ENCODE results near the gene TMBIM6.

Gene TMBIM6

DNA sequence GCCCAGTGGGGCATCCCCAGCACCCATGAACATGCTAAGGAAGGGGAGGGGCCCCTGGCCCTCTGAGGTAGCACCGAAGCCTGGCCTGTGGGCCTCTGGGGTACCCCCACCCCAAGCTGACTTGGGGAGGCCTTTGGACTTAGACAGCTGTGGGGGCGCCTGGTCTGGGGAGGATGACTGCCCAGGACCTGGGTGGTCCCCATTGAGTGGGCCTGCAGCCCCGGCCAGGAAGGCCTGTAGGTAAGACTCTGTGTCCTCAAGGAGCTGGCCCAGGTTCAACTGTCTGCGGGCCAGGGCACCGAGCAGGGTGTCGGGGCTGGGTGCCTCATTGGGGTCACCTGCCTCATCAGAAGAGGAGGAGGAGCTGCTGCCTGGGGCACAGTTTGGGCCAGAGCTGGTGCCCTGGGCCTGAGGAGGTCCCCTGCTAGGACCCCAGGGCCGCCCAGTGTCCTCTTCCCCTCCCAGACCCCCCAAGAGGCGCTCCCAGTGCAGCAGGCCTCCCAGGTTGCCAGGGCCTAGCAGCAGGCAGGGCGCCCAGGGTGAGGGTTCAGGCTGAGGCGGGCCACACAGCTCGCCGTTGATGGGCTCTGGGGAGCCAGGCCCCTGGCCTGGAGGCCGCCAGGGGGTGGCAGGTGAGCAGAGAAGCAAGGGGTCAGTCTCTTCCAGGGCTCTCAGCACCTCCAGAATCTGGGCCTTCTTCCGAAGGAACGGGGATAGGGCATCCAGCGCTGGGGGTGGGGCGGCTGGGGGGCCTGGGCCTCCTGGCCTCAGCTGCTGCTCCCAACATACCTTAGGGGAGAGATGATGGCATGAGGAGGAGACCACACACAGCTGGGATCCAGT, 55.5 kb downstream of the TMBIM6 start:
- DNase-seq (ENCODE audit: low read depth, low spot score), result no peak

GRCh38 chr12:49797449-49797776, 56.1 kb downstream of the TMBIM6 start:
- DNase-seq (ENCODE audit: low read depth, low spot score), result no peak

GRCh38 chr12:49798248-49798647, 56.9 kb downstream of the TMBIM6 start:
- DNase-seq (ENCODE audit: low read depth, low spot score), result no peak

DNA sequence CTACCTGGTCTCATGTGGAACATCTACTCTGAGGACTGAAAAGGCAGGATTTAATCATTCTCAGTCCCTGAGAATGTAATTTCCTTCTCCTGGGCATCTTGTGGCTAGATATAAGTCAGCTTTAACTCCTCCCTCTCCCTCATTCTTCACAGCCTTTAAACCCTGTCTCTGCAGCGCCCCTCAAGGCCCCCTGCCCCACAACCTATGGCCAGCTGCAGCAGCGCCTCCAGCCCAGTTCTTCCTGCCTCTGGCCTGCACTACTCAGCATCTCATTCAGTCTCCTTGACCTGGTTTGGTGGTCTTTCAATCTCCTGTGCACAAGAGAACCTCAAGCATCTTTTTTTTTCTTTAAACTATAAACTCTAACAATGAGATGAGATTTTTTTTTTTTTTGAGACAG, 57.6 kb downstream of the TMBIM6 start:
- DNase-seq (ENCODE audit: low read depth, low spot score), result no peak

GRCh38 chr12:49800421-49801140, 59.2 kb downstream of the TMBIM6 start:
- DNase-seq (ENCODE audit: low read depth, low spot score), result no peak

GRCh38 chr12:49801141-49802063, 60.0 kb downstream of the TMBIM6 start:
- no peak for DNase-seq (ENCODE audit: low read depth, low spot score)

DNA sequence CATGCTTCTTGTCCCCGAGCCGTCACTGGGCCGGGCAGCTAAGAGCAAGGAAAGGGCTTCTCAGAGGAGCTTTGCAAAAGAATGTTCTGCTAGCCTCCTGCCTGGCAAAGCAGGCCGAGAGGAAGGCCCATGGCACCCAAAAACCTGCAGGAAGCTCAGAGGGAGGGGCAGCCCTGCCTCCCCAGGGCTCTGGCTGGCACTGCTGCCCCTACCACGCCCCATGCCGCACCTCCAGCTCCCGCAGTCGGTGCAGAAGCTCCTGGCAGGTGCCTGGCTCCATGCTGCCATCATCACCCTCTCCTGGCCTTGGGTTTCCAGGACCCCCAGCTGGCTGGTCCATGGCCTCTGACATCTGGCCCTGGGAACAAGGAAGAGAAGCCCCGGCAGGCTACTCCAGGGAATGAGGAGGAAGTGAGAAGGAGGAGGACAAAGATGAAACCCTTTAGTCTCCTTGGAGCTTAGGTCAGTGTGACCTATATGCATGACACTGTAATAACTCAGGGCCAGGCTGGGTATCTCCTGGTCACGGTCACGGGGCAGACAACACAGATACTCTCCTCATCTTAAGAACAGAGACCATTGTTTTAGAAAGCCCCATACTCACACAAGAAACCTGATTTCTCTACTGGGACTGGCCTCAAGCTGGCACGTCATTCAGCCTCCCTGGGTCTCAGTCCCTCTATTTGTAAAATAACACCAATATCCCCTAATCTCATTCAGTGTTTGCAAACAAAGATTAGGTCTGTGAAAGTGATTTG, 62.5 kb downstream of the TMBIM6 start:
- no peak for DNase-seq (ENCODE audit: low read depth, low spot score)

DNA sequence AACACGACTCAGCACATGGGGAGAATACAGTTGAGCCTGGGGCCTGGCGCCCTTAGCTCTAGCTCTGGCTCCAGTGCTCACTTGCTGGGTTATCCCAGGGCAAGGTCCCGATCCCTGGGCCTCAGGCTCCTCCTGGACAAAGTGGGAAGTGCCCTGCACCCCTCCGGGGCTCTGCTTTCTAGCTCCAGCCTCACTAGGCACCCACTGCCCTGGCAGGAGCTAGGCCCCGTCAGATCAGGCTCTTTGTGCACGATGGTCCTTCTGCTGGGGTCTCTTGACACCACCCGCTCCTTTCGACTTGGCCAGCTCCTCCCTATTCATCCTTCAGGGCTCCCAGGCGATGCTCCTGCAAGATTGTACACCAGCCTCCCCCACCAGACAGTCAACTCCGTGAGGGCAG, 63.5 kb downstream of the TMBIM6 start:
- no peak for DNase-seq (ENCODE audit: low read depth, low spot score)

DNA sequence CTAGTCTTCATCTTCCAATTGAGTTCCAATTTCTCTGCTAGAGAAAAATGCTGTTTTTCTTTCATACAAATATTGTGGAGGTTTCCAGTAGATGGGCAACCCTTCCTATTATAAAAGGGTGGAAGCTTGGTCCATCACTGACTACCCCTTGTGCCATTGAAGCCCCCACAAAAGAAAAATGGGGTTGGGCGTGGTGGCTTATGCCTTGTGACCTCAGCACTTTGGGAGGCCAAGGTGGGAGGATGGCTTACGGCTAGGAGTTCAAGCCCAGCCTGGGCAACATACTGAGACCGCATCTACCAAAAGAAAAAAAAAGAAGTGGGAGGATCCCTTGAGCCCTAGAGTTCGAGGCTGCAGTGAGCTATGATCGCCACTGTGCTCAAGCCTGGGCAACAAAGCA, 64.1 kb downstream of the TMBIM6 start:
- DNase-seq (ENCODE audit: low read depth, low spot score), result no peak

- DNase-seq (ENCODE audit: low read depth, low spot score), result no peak
Measured at GRCh38 chr12:49806321-49806813, 65.0 kb downstream of the TMBIM6 start.

- no peak for DNase-seq (ENCODE audit: low read depth, low spot score)
Measured at GRCh38 chr12:49806877-49807276, 65.5 kb downstream of the TMBIM6 start.

- DNase-seq (ENCODE audit: low read depth, low spot score), result no peak
Measured at GRCh38 chr12:49807991-49808580, 66.7 kb downstream of the TMBIM6 start.

DNA sequence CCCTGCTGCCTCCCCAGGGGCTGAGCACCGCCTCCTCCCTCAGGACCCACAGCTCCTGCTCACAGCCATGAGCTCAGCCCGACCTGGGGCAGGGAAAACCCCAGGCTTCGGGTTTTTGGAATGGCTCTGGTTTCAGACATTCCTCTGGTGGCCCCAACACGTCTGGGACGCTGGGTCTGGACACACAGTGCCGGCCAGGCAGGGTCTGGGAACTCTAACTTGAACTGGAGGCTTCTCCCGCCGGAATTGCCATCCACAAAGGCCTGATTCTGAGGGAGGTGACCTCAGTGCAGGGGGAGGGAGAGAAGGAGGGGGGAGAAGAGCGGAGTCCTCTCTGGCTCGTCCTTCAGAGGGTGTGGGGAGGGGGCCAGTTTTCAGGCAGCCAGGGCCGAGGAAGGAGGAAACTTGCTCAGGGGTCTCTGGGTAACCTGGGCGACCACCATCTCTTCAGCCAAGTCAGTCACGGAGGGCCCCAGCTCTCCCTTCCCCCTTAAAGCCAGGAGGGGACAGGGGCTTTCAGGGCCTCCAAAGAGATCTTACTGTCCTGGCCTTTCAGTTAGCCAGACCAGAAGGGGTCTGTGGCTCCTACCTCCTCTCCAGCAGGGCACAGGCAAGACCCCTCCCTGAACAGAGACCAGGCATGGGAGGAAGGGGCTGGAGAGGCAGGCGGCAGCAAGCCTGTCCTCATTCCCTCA, 67.5 kb downstream of the TMBIM6 start:
- DNase-seq (ENCODE audit: low read depth, low spot score), result peak; percentile 83

- DNase-seq (ENCODE audit: low read depth, low spot score), result peak; percentile 50
Measured at GRCh38 chr12:49809381-49809905, 68.1 kb downstream of the TMBIM6 start.

DNA sequence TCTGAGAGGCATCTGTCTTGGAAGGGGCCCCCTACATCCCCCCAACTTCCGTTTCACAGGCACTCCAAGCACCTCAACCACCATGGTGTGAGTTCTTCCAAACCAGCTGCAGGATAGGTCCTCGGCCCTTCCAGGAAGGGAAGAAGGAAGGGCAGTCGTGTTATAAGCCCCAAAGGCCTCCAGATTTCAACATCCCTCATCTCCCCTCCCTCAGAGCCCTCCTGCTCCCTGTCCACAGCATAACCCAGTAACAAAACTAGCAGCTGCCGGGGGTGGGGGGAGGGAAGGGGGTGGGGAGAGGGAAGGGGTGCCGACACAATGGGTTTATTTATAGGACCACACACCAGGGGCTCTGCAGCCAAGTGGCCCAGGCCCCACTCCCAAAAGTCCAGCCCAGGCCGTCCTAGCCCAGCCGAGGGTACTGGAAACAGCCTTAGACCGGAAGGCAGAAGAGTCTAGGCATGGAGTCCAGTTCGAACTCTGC, 68.6 kb downstream of the TMBIM6 start:
- no peak for DNase-seq (ENCODE audit: low read depth, low spot score)

DNA sequence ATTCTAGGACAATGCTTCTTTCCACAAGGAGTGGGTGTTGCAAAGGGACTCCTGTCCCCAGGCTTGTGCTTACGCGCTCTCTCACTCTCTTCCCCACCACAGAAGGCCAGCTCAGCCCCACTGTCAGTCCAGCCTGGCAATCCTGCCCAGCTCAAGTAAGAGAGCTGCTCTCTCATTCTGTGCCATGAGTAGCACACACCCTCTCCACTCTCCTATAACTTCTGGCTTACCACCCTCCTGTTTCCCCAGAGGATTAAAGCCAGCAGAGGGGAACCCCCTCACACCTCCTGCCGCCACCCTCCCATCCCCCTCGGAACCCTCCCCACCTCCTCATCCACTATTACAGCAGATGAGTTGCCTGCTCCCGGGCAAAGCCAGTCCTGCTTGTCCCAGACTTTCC, 69.8 kb downstream of the TMBIM6 start:
- DNase-seq (ENCODE audit: low read depth, low spot score), result no peak

DNA sequence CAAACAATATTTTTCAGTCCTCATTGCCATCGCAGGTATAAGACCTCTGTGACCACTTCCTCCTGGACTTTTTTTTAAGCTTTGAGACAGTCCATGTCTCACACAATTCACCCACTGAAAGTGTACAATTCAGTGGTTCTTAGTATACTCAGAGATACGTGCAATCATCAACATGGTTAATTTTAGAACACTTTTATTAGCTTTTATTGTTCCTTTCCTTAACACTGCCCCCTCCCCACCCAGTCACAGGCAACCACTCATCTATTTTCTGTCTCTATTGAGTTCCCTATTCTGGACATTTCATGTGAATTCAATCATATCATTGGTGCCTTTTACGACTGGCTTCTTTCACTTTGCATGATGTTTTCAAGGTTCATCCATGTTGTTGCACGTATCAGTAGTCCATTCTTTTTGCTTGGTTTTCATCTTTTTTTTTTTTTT, 70.6 kb downstream of the TMBIM6 start:
- no peak for DNase-seq (ENCODE audit: low read depth, low spot score)

DNA sequence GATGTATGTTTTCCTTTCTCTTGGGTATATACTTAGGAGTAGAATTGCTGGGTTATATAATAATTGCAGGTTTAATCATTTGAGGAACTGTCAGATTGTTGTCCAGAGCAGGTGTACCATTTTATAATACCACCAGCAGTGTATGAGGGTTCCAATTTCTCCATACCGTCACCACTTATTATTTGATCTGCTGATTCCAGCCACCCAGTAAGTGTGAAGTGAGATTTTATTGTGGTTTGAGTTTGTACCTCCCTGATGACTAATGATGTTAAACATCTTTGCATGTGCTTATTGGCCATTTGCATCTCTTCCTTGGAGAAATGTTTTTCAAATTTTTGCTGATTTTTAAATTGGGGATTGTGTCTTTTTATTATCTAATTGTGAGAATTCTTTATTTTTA, 71.8 kb downstream of the TMBIM6 start:
- peak; percentile 35 for DNase-seq (ENCODE audit: low read depth, low spot score)
